Upper lobe of left lung (tissue), 4 donors: ENCODE results near the gene RNF187.
"Not testable (repeated sequence)": the region's sequence is repeated elsewhere in the genome, so short reads cannot be mapped to it uniquely, and the experiment has no call there.

Experiments used
- CTCF ChIP-seq, 6 experiments: fragments of 450-650 bp in 4 of 6; fragments of 200-600 bp in 2 of 6; sonication (generic) in 2 of 6; IDR thresholded peaks; one replicate each; pipeline ENCODE4 v1.5.1; 2016 to 2019; ENCODE audit warnings: antibody characterized with exemption in 6 of 6
- POLR2AphosphoS5 ChIP-seq, 2 donors: sonication (generic); formaldehyde crosslinking; IDR thresholded peaks; one replicate each; pipeline ENCODE4 v1.5.1; 2017; ENCODE audit warnings: antibody characterized with exemption in 2 of 2

GRCh38 chr1:228468188-228468587, 19.0 kb upstream of the RNF187 start:
- TF ChIP-seq CTCF, POLR2AphosphoS5 (IDR thresholded peaks at IDR 0.05): not testable (repeated sequence)
